Mesendoderm (in vitro differentiated cells): ENCODE data around the gene SLC25A22.

ENCODE experiments used
- DNase-seq: peaks from one replicate; pipeline ENCODE4 v3.0.0; 2013
- H2AK5ac ChIP-seq: 2 replicates; pipeline ENCODE4 v1.6.1; 2013; ENCODE audit warnings: low read length, inconsistent platforms
- H2BK120ac ChIP-seq: 2 replicates; pipeline ENCODE4 v1.6.1; 2013; ENCODE audit warnings: low read depth, mild to moderate bottlenecking, low read length, moderate library complexity, mixed read lengths
- H2BK15ac ChIP-seq: replicated peaks from 2 replicates; pipeline ENCODE4 v1.6.1; 2013; ENCODE audit warnings: low read depth, mild to moderate bottlenecking, moderate library complexity
- H2BK5ac ChIP-seq: 2 replicates; pipeline ENCODE4 v1.6.1; 2013; ENCODE audit warnings: low read length, inconsistent platforms
- H3K18ac ChIP-seq: 2 replicates; pipeline ENCODE4 v1.6.1; 2013; ENCODE audit warnings: mild to moderate bottlenecking, low read length, mixed read lengths
- H3K23ac ChIP-seq: one replicate; pipeline ENCODE4 v1.6.1; 2013; ENCODE audit warnings: low read length
- H3K27ac ChIP-seq: 2 replicates; pipeline ENCODE4 v1.5.1; 2013; ENCODE audit warnings: low read depth, mild to moderate bottlenecking, inconsistent platforms, low read length, moderate library complexity
- H3K27me3 ChIP-seq: 2 replicates; pipeline ENCODE4 v1.6.1; 2013; ENCODE audit warnings: low read length, control low read depth, mild to moderate bottlenecking, inconsistent platforms; ENCODE audit not compliant: insufficient read depth, poor library complexity
- H3K36me3 ChIP-seq: 2 replicates; pipeline ENCODE4 v1.6.1; 2013; ENCODE audit warnings: low read length, inconsistent platforms; ENCODE audit not compliant: control insufficient read depth, insufficient read depth
- H3K4ac ChIP-seq: one replicate; pipeline ENCODE4 v1.6.1; 2013; ENCODE audit warnings: low read depth, mild to moderate bottlenecking, low read length, moderate library complexity
- H3K4me1 ChIP-seq: 2 replicates; pipeline ENCODE4 v1.6.1; 2013; ENCODE audit warnings: low read depth, low read length, inconsistent platforms; ENCODE audit not compliant: control insufficient read depth
- H3K4me2 ChIP-seq: 2 replicates; pipeline ENCODE4 v1.6.1; 2013; ENCODE audit warnings: low read length
- H3K4me3 ChIP-seq: 2 replicates; pipeline ENCODE4 v1.5.1; 2013; ENCODE audit warnings: mild to moderate bottlenecking, low read length
- H3K56ac ChIP-seq: one replicate; pipeline ENCODE4 v1.6.1; 2013; ENCODE audit warnings: low read length
- H3K79me1 ChIP-seq: 2 replicates; pipeline ENCODE4 v1.6.1; 2013; ENCODE audit warnings: low read length, inconsistent platforms
- H3K79me2 ChIP-seq: 2 replicates; pipeline ENCODE4 v1.6.1; 2013; ENCODE audit warnings: mild to moderate bottlenecking, low read length; ENCODE audit not compliant: control insufficient read depth, insufficient read depth
- H3K9ac ChIP-seq: 2 replicates; pipeline ENCODE4 v1.6.1; 2013; ENCODE audit warnings: low read length, inconsistent platforms
- H4K5ac ChIP-seq: one replicate; pipeline ENCODE4 v1.6.1; 2013; ENCODE audit warnings: low read length
- H4K8ac ChIP-seq: one replicate; pipeline ENCODE4 v1.6.1; 2013; ENCODE audit warnings: low read depth, mild to moderate bottlenecking, control low read depth, low read length, moderate library complexity
- WGBS: extraction: QIAGEN DNeasy Blood & Tissue Kit; methylation state at CpG from one replicate; pipeline ENCODE4 v1.1.7; 2013; ENCODE audit warnings: low lambda C conversion rate, missing lambda C conversion rate; ENCODE audit not compliant: insufficient coverage; ENCODE audit errors: extremely low coverage; 5-methylcytosine and 5-hydroxymethylcytosine counted together

The SLC25A22 gene

GRCh38 chr11:836274-836673 is 38.2 kb upstream of the SLC25A22 start:
- no peak overlapping the region for H2BK120ac ChIP-seq
- H3K18ac ChIP-seq: no peak overlapping the region
- no CpG with 5 or more reads among the region's 14 CpGs for WGBS
- H3K4me1 ChIP-seq: peaks cover 8% of the 10 kb centered on the region
- H3K27me3 ChIP-seq: no peaks in the 10 kb centered on the region
- no peak overlapping the region for H2BK15ac ChIP-seq
- peaks cover 9% of the 10 kb centered on the region for H3K79me2 ChIP-seq
- no peak overlapping the region for H3K9ac ChIP-seq
- H2AK5ac ChIP-seq: no peak overlapping the region
- H4K5ac ChIP-seq: no peak overlapping the region
- H3K27ac ChIP-seq: no peak overlapping the region
- H3K36me3 ChIP-seq: peaks cover 10% of the 10 kb centered on the region
- H3K4ac ChIP-seq: no peak overlapping the region
- no peak overlapping the region for H4K8ac ChIP-seq
- H3K4me3 ChIP-seq: no peak overlapping the region
- no peak overlapping the region for H2BK5ac ChIP-seq
- H3K4me2 ChIP-seq: no peak overlapping the region
- no peak overlapping the region for H3K56ac ChIP-seq
- H3K79me1 ChIP-seq: peaks cover 7% of the 10 kb centered on the region
- H3K23ac ChIP-seq: no peak overlapping the region
- DNase-seq: no peak

GRCh38 chr11:834371-835316 is 36.6 kb upstream of the SLC25A22 start:
- Histone ChIP-seq H3K36me3 (peaks cover 7% of the 10 kb centered on the region), H3K56ac (peak overlapping the region; percentile 42), H2BK15ac (no peak overlapping the region), H4K5ac (no peak overlapping the region), H4K8ac (no peak overlapping the region), H2AK5ac (no peak overlapping the region), H3K4me3 (no peak overlapping the region), H3K4me2 (no peak overlapping the region), H3K79me1 (peaks cover 2% of the 10 kb centered on the region), H3K18ac (no peak overlapping the region), H2BK120ac (no peak overlapping the region), H3K9ac (no peak overlapping the region), H3K23ac (no peak overlapping the region), H3K79me2 (no peaks in the 10 kb centered on the region), H3K27me3 (peaks cover 3% of the 10 kb centered on the region), H3K27ac (no peak overlapping the region), H3K4me1 (peaks cover 8% of the 10 kb centered on the region), H2BK5ac (no peak overlapping the region), H3K4ac (no peak overlapping the region)
- DNase-seq: no peak
- WGBS: no CpG with 5 or more reads among the region's 31 CpGs

DNA sequence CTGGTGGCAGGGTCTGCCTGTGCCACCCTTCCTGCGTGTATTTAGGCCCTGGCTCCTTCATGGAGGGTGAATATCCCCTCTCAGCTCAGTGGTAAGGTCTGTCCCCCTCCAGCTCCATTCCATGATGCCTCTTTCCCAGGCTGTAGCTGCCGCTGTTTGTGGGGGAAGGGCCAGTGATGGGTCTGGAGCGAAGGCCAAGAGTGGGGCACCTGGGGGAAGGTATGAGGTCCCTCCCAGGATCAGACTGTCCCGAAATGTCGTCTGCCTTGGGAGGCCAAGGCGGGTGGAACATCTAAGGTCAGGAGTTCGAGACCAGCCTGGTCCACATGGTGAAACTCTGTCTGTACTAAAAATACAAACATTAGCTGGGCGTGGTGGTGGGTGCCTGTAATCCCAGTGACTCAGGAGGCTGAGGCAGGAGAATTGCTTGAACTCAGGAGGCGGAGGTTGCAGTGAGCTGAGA is 35.8 kb upstream of the SLC25A22 start:
- Histone ChIP-seq H3K4ac (no peak overlapping the region), H3K23ac (peak overlapping the region; percentile 72), H3K4me3 (peak overlapping the region; percentile 71), H4K8ac (no peak overlapping the region), H4K5ac (no peak overlapping the region), H2BK15ac (no peak overlapping the region), H2AK5ac (peak overlapping the region; percentile 11), H3K18ac (no peak overlapping the region), H3K79me1 (peaks cover 2% of the 10 kb centered on the region), H3K36me3 (peaks cover 5% of the 10 kb centered on the region), H3K27ac (no peak overlapping the region), H2BK120ac (no peak overlapping the region), H3K56ac (peak overlapping the region; percentile 92), H3K4me1 (peaks cover 11% of the 10 kb centered on the region), H2BK5ac (no peak overlapping the region), H3K4me2 (peak overlapping the region; percentile 77), H3K27me3 (peaks cover 3% of the 10 kb centered on the region), H3K79me2 (no peaks in the 10 kb centered on the region), H3K9ac (peak overlapping the region; percentile 77)
- DNase-seq: no peak
- no CpG with 5 or more reads among the region's 9 CpGs for WGBS

- peaks cover 2% of the 10 kb centered on the region for H3K36me3 ChIP-seq
- no peak overlapping the region for H2AK5ac ChIP-seq
- peak overlapping the region; percentile 72 for H3K23ac ChIP-seq
- H3K79me1 ChIP-seq: peaks cover 2% of the 10 kb centered on the region
- peak overlapping the region; percentile 71 for H3K4me3 ChIP-seq
- peak overlapping the region; percentile 92 for H3K56ac ChIP-seq
- H3K9ac ChIP-seq: peak overlapping the region; percentile 77
- WGBS: no CpG with 5 or more reads among the region's 55 CpGs
- no peak overlapping the region for H2BK15ac ChIP-seq
- no peak overlapping the region for H4K5ac ChIP-seq
- peak overlapping the region; percentile 62 for H3K18ac ChIP-seq
- DNase-seq: no peak
- H3K27ac ChIP-seq: peak overlapping the region; percentile 26
- H3K4ac ChIP-seq: peak overlapping the region; percentile 18
- H2BK5ac ChIP-seq: no peak overlapping the region
- peaks cover 11% of the 10 kb centered on the region for H3K4me1 ChIP-seq
- peak overlapping the region; percentile 77 for H3K4me2 ChIP-seq
- H3K27me3 ChIP-seq: peaks cover 3% of the 10 kb centered on the region
- H2BK120ac ChIP-seq: no peak overlapping the region
- no peaks in the 10 kb centered on the region for H3K79me2 ChIP-seq
- H4K8ac ChIP-seq: no peak overlapping the region
Observed at GRCh38 chr11:833114-833791, 35.2 kb upstream of the SLC25A22 start.

- peak; percentile 79 for DNase-seq
Observed at GRCh38 chr11:832529-833113, 34.5 kb upstream of the SLC25A22 start, which contains the start of gene CD151. CD151 (plus strand) TSS chr11:832952; CDS start chr11:836070, 3,118 bp downstream.

More at GRCh38 chr11:832529-833113, 34.5 kb upstream of the SLC25A22 start, which contains the start of gene CD151:
- H3K56ac ChIP-seq: peak within 1 kb of the TSS; percentile 94
- peaks cover 3% of the 10 kb centered on the region for H3K27me3 ChIP-seq
- peaks cover 2% of the 10 kb centered on the region for H3K36me3 ChIP-seq
- H3K27ac ChIP-seq: peak within 1 kb of the TSS; percentile 50
- no CpG with 5 or more reads among the region's 67 CpGs for WGBS
- H3K4ac ChIP-seq: peak within 1 kb of the TSS; percentile 18
- peak within 1 kb of the TSS; percentile 89 for H3K23ac ChIP-seq
- no peak within 1 kb of the TSS for H4K5ac ChIP-seq
- H2BK5ac ChIP-seq: no peak within 1 kb of the TSS
- peaks cover 2% of the 10 kb centered on the region for H3K79me1 ChIP-seq
- peak within 1 kb of the TSS; percentile 62 for H3K18ac ChIP-seq
- H3K9ac ChIP-seq: peak within 1 kb of the TSS; percentile 78
- peak within 1 kb of the TSS; percentile 77 for H3K4me2 ChIP-seq
- H2AK5ac ChIP-seq: peak within 1 kb of the TSS; percentile 11
- no peak within 1 kb of the TSS for H4K8ac ChIP-seq
- no peak within 1 kb of the TSS for H2BK120ac ChIP-seq
- H3K4me3 ChIP-seq: peak within 1 kb of the TSS; percentile 71
- H2BK15ac ChIP-seq: no peak within 1 kb of the TSS
- no peaks in the 10 kb centered on the region for H3K79me2 ChIP-seq
- peaks cover 11% of the 10 kb centered on the region for H3K4me1 ChIP-seq
